Testis (tissue), 3 donors: ENCODE measurements around the gene LAMB4. TPM values are rescaled to one million over a fixed set of nuclear protein-coding genes. Genes with fewer than 3 reads are reported as not detected.

ENCODE experiments used
- DNase-seq: peaks from one replicate; pipeline ENCODE4 v3.0.0-alpha.2; 2019
- H3K27ac ChIP-seq, 2 donors: fragments of 200-600 bp; sonication (generic); one replicate each; pipeline ENCODE4 v1.5.1; 2019
- H3K27me3 ChIP-seq: fragments of 200-600 bp; sonication (generic); one replicate; pipeline ENCODE4 v1.5.1; 2019
- H3K36me3 ChIP-seq: fragments of 200-600 bp; sonication (generic); one replicate; pipeline ENCODE4 v1.5.1; 2017; ENCODE audit warnings: low read depth; ENCODE audit errors: missing control alignments
- H3K4me1 ChIP-seq: fragments of 200-600 bp; sonication (generic); one replicate; pipeline ENCODE4 v1.5.1; 2019
- H3K4me3 ChIP-seq, 2 donors: fragments of 200-600 bp; sonication (generic); one replicate each; pipeline ENCODE4 v1.5.1; 2017 to 2019
- H3K9me3 ChIP-seq: fragments of 200-600 bp; sonication (generic); one replicate; pipeline ENCODE4 v1.5.1; 2017
- POLR2A ChIP-seq: fragments of 450-650 bp; IDR thresholded peaks from one replicate; pipeline ENCODE4 v1.6.1; 2017; ENCODE audit warnings: antibody characterized with exemption, mild to moderate bottlenecking, moderate library complexity
- WGBS, 2 donors: methylation state at CpG; one replicate each; pipeline ENCODE4 v1.1.5; 2018; 5-methylcytosine and 5-hydroxymethylcytosine counted together
- intact Hi-C: fragments of 100-400 bp; cut with DNase I; formaldehyde crosslinking; loops from one replicate; pipeline ENCODE4 v1.15.1; 2023; ENCODE audit warnings: low total_unique reads
- polyA plus RNA-seq: library from polyadenylated mRNA; stranded (reverse); fragments of 350-450 nt; fragmentation: Illumina TruSeq; extraction: RNeasy Lipid Tissue Mini Kit (QIAGEN cat#74804); gene quantifications from one replicate; pipeline ENCODE4 v1.2.3, GENCODE V29; 2014; ENCODE audit warnings: low read depth, low replicate concordance; ENCODE audit not compliant: insufficient read depth
- total RNA-seq, 2 donors: library from RNA; depleted of rRNA; stranded (reverse); fragments of >200 nt; gene quantifications; one replicate each; pipeline ENCODE4 v1.2.3, GENCODE V29; 2016
- TF ChIP-seq, protein P1 (sequence below), 3 experiments: fragments of 450-650 bp in 2 of 3; fragments of 200-600 bp in 1 of 3; sonication (generic) in 1 of 3; IDR thresholded peaks; one replicate each; pipeline ENCODE4 v1.5.1; 2016 to 2019; ENCODE audit warnings: antibody characterized with exemption in 3 of 3, mild to moderate bottlenecking in 2 of 3, moderate library complexity in 1 of 3

The LAMB4 gene
- total and polyA plus RNA-seq, 3 donors from 2014 or later, result 2.8 to 3.1 (median 3.0) TPM

DNA sequence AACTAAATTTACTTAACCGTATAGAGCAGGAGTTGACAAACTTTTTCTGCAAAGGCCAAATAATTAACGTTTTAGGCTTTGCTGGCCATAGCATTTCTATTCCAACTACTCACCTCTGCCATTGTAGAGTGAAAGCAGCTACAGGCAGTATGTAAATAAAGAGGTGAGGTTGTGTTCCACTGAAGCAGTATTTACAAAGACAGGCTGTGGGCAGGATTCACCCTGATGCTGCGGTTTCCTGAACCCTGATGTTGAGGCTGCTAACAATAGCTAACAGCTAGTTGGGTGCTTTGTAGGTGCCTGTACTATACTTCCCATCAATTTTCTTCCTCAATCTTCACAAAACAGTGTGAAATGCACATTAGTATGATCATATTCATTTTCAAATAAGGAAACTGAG lies 80.2 kb downstream of the LAMB4 start:
- Histone ChIP-seq H3K4me3 (no peak overlapping the region), H3K9me3 (no peaks in the 10 kb centered on the region), H3K36me3 (no peaks in the 10 kb centered on the region), H3K27ac (no peak overlapping the region), H3K27me3 (no peaks in the 10 kb centered on the region), H3K4me1 (no peaks in the 10 kb centered on the region)
- intact Hi-C loops, result no loop called here
- TF ChIP-seq, protein P1, sequence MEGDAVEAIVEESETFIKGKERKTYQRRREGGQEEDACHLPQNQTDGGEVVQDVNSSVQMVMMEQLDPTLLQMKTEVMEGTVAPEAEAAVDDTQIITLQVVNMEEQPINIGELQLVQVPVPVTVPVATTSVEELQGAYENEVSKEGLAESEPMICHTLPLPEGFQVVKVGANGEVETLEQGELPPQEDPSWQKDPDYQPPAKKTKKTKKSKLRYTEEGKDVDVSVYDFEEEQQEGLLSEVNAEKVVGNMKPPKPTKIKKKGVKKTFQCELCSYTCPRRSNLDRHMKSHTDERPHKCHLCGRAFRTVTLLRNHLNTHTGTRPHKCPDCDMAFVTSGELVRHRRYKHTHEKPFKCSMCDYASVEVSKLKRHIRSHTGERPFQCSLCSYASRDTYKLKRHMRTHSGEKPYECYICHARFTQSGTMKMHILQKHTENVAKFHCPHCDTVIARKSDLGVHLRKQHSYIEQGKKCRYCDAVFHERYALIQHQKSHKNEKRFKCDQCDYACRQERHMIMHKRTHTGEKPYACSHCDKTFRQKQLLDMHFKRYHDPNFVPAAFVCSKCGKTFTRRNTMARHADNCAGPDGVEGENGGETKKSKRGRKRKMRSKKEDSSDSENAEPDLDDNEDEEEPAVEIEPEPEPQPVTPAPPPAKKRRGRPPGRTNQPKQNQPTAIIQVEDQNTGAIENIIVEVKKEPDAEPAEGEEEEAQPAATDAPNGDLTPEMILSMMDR (IDR thresholded peaks at IDR 0.05), result no peak
- TF ChIP-seq POLR2A, result no peak
- DNase-seq, result no peak
- WGBS, 2 donors, result 92 to 97% methylated on average over 3 of the region's 3 CpGs

DNA sequence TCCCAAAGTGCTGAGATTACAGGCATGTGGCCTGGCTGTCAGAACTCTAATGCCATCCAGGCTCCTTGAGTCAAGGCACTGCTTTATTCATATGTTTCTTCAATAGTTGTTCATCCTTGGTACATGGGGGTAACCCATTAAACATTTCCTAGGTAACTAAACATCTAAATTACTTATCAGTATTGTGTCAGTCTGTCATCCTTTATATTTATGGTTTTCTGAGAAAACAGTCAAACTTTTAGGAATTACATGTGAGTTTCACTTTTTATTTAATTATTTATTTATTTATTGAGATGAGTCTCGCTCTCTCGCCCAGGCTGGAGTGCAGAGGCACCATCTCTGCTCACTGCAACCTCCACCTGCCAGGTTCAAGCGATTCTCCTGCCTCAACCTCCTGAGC lies 81.7 kb downstream of the LAMB4 start:
- intact Hi-C loops, result no loop called here
- no peaks in the 10 kb centered on the region for H3K4me1 ChIP-seq
- H3K9me3 ChIP-seq, result no peaks in the 10 kb centered on the region
- no peak overlapping the region for H3K4me3 ChIP-seq
- no peaks in the 10 kb centered on the region for H3K27me3 ChIP-seq
- H3K36me3 ChIP-seq, result no peaks in the 10 kb centered on the region
- no peak for TF ChIP-seq POLR2A
- TF ChIP-seq, protein P1 (IDR thresholded peaks at IDR 0.05), result no peak
- no peak overlapping the region for H3K27ac ChIP-seq
- DNase-seq, result no peak
- 93 to 97% methylated on average over 3 of the region's 3 CpGs for WGBS, 2 donors

DNA sequence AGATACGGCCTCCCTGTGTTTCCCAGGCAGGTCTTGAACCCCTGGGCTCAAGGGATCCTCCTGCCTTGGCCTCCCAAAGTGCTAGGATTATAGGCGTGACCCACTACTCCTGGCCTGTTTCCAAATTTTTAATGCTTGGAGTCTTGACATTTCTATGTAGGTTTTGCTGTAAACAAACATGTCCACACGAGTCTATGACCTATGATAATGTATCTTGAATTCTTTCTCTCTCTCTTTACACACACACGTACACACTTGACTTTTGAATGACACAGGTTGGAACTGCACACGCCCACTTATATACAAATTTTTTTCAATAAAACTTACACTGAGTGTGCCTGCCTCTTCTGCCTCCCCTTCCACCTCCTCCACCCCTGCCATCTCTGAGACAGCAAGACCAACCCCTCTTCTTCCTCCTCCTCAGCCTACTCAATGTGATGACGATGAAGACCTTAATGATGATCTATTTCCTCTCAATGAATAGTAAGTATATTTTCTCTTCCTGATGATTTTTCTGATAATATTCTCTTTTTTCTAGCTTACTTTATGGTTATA lies 83.1 kb downstream of the LAMB4 start:
- no peak for TF ChIP-seq POLR2A
- TF ChIP-seq, protein P1 (IDR thresholded peaks at IDR 0.05), result no peak
- Histone ChIP-seq H3K27ac (no peak overlapping the region), H3K4me1 (no peaks in the 10 kb centered on the region), H3K4me3 (no peak overlapping the region), H3K9me3 (no peaks in the 10 kb centered on the region), H3K36me3 (no peaks in the 10 kb centered on the region), H3K27me3 (no peaks in the 10 kb centered on the region)
- intact Hi-C loops, result no loop called here
- 91 to 93% methylated on average over 6 of the region's 6 CpGs for WGBS, 2 donors
- no peak for DNase-seq

DNA sequence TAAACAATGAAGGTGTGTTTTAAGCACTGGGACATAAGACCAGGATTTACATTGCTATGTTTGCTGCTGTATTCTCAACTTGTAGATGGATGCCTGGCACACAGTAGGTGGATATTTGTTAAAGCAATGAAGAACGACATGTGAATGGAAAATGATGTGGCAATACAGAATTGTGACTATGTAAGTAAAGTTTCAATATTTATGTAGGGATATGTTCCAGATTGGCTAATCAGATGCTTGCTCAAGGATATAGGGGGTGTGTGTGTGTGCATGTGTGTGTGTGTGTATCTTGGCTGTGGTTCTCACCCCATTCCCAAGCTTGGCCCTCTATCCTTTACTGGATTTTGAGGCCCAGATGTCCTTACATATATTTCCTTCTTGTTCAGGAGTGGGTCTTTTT lies 84.5 kb downstream of the LAMB4 start:
- intact Hi-C loops, result no loop called here
- DNase-seq, result no peak
- WGBS, 2 donors, result 84 to 90% methylated on average over 1 of the region's 1 CpG

DNA sequence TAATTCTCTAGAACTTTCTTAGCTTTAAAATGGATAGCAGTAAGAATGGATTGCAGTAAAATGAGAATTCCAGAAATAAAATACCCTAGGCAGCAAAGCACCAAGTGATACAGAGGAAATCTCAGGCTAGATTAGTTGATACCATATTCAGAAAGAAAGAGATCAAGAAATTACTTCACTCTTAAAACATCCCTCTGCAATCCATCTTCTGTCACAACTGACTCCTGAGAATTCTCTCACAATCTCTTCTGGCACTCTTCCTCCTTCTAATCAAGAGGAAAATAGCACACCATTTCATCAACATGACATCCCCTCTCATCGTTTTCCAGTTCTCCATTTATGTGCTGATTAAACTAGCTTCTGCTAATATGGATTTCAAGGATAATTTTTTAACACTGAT lies 85.0 kb downstream of the LAMB4 start:
- 43 to 45% methylated on average over 1 of the region's 1 CpG for WGBS, 2 donors
- no peaks in the 10 kb centered on the region for H3K9me3 ChIP-seq
- no peaks in the 10 kb centered on the region for H3K4me1 ChIP-seq
- intact Hi-C loops, result no loop called here
- no peak overlapping the region for H3K27ac ChIP-seq
- H3K4me3 ChIP-seq, result no peak overlapping the region
- H3K36me3 ChIP-seq, result no peaks in the 10 kb centered on the region
- TF ChIP-seq, protein P1 (IDR thresholded peaks at IDR 0.05), result no peak
- no peak for TF ChIP-seq POLR2A
- H3K27me3 ChIP-seq, result no peaks in the 10 kb centered on the region
- DNase-seq, result no peak

More for the DNA sequence above, 84.5 kb downstream of the LAMB4 start:
- no peak for TF ChIP-seq POLR2A
- TF ChIP-seq, protein P1 (IDR thresholded peaks at IDR 0.05), result no peak
- H3K4me3 ChIP-seq, result no peak overlapping the region
- H3K4me1 ChIP-seq, result no peaks in the 10 kb centered on the region
- no peaks in the 10 kb centered on the region for H3K27me3 ChIP-seq
- no peaks in the 10 kb centered on the region for H3K36me3 ChIP-seq
- H3K27ac ChIP-seq, result no peak overlapping the region
- no peaks in the 10 kb centered on the region for H3K9me3 ChIP-seq
